H9 (cell line): ENCODE results near the gene MPZL3. TPM values are rescaled to one million over a fixed set of nuclear protein-coding genes. Genes with fewer than 3 reads are reported as not detected.

Experiments
- DNase-seq: peaks from one replicate; pipeline ENCODE4 v3.0.0-alpha.2; 2017
- H2AFZ ChIP-seq: one replicate; pipeline ENCODE4 v1.6.1; 2013; ENCODE audit warnings: mild to moderate bottlenecking, low read length, control low read depth, moderate library complexity
- H2AK5ac ChIP-seq: 2 replicates; pipeline ENCODE4 v1.6.1; 2013; ENCODE audit warnings: low read length, control low read depth, mixed read lengths; ENCODE audit not compliant: insufficient read length
- H2BK120ac ChIP-seq: one replicate; pipeline ENCODE4 v1.6.1; 2013; ENCODE audit warnings: low read depth, mild to moderate bottlenecking, low read length, control low read depth, inconsistent platforms; ENCODE audit not compliant: poor library complexity, severe bottlenecking
- H2BK12ac ChIP-seq: 2 replicates; pipeline ENCODE4 v1.6.1; 2013; ENCODE audit warnings: low read length, control low read depth, mixed read lengths, low read depth; ENCODE audit not compliant: insufficient read length
- H2BK15ac ChIP-seq: 2 replicates; pipeline ENCODE4 v1.6.1; 2013; ENCODE audit warnings: low read depth, low read length, control low read depth
- H2BK20ac ChIP-seq: one replicate; pipeline ENCODE4 v1.6.1; 2013; ENCODE audit warnings: low read depth, mild to moderate bottlenecking, low read length, control low read depth, inconsistent platforms; ENCODE audit not compliant: poor library complexity, severe bottlenecking
- H2BK5ac ChIP-seq: 2 replicates; pipeline ENCODE4 v1.6.1; 2013; ENCODE audit warnings: low read length, control low read depth, mixed read lengths; ENCODE audit not compliant: insufficient read length
- H3K14ac ChIP-seq: 2 replicates; pipeline ENCODE4 v1.6.1; 2013; ENCODE audit warnings: low read length, control low read depth; ENCODE audit not compliant: insufficient read depth
- H3K18ac ChIP-seq: 2 replicates; pipeline ENCODE4 v1.6.1; 2013; ENCODE audit warnings: low read depth, mild to moderate bottlenecking, mixed read lengths, low read length, control low read depth; ENCODE audit not compliant: insufficient read length
- H3K23ac ChIP-seq: 2 replicates; pipeline ENCODE4 v1.6.1; 2013; ENCODE audit warnings: low read length, control low read depth, mixed read lengths, low read depth; ENCODE audit not compliant: insufficient read length
- H3K23me2 ChIP-seq: 2 replicates; pipeline ENCODE4 v1.6.1; 2013; ENCODE audit warnings: low read depth, mild to moderate bottlenecking, mixed read lengths, low read length, control low read depth; ENCODE audit not compliant: insufficient read length, poor library complexity, severe bottlenecking
- H3K27ac ChIP-seq: 2 replicates; pipeline ENCODE4 v1.5.1; 2013; ENCODE audit warnings: low read length, control low read depth, mixed read lengths, low read depth; ENCODE audit not compliant: insufficient read length
- H3K27me3 ChIP-seq: 2 replicates; pipeline ENCODE4 v1.6.1; 2013; ENCODE audit warnings: low read length, control low read depth, inconsistent platforms; ENCODE audit not compliant: insufficient read depth
- H3K4ac ChIP-seq: 2 replicates; pipeline ENCODE4 v1.6.1; 2013; ENCODE audit warnings: low read depth, mild to moderate bottlenecking, control low read depth, inconsistent platforms, low read length, moderate library complexity
- H3K4me1 ChIP-seq: 2 replicates; pipeline ENCODE4 v1.6.1; 2013; ENCODE audit warnings: low read length, control low read depth, inconsistent platforms; ENCODE audit not compliant: insufficient read depth
- H3K4me2 ChIP-seq: 2 replicates; pipeline ENCODE4 v1.6.1; 2013; ENCODE audit warnings: low read length, control low read depth, mixed read lengths; ENCODE audit not compliant: insufficient read length, insufficient read depth
- H3K56ac ChIP-seq: 2 replicates; pipeline ENCODE4 v1.6.1; 2013; ENCODE audit warnings: low read depth, mild to moderate bottlenecking, mixed read lengths, low read length, control low read depth; ENCODE audit not compliant: insufficient read length
- H3K79me1 ChIP-seq: 2 replicates; pipeline ENCODE4 v1.6.1; 2013; ENCODE audit warnings: low read depth, mild to moderate bottlenecking, moderate library complexity, low read length, control low read depth, inconsistent platforms; ENCODE audit not compliant: insufficient read depth, poor library complexity, severe bottlenecking
- H3K79me2 ChIP-seq: 2 replicates; pipeline ENCODE4 v1.6.1; 2013; ENCODE audit warnings: low read length, control low read depth, inconsistent platforms; ENCODE audit not compliant: insufficient read depth
- H3K9ac ChIP-seq: 2 replicates; pipeline ENCODE4 v1.6.1; 2013; ENCODE audit warnings: low read length, control low read depth, mixed read lengths; ENCODE audit not compliant: insufficient read length; ENCODE audit errors: extremely low read depth
- H3K9me3 ChIP-seq: one replicate; pipeline ENCODE4 v1.6.1; 2013; ENCODE audit warnings: low read depth, low read length, inconsistent platforms; ENCODE audit not compliant: control insufficient read depth
- H3T11ph ChIP-seq: one replicate; pipeline ENCODE4 v1.6.1; 2013; ENCODE audit warnings: mild to moderate bottlenecking, low read length, control low read depth, inconsistent platforms
- H4K20me1 ChIP-seq: one replicate; pipeline ENCODE4 v1.6.1; 2013; ENCODE audit not compliant: control insufficient read depth, insufficient read length, insufficient read depth
- H4K5ac ChIP-seq: 2 replicates; pipeline ENCODE4 v1.6.1; 2013; ENCODE audit warnings: low read depth, mild to moderate bottlenecking, mixed read lengths, low read length, control low read depth; ENCODE audit not compliant: insufficient read length
- H4K8ac ChIP-seq: replicated peaks from 2 replicates; pipeline ENCODE4 v1.6.1; 2013; ENCODE audit warnings: low read length, control low read depth, mixed read lengths, low read depth; ENCODE audit not compliant: insufficient read length
- H4K91ac ChIP-seq: 2 replicates; pipeline ENCODE4 v1.6.1; 2013; ENCODE audit warnings: low read depth, mild to moderate bottlenecking, moderate library complexity, mixed read lengths, low read length, control low read depth; ENCODE audit not compliant: insufficient read length
- H3K27ac Mint-ChIP-seq, 3 experiments: 2 replicates in 2 of 3; 3 replicates in 1 of 3; pipeline ENCODE4 v1.8.0; 2020 to 2021; ENCODE audit warnings: mixed read lengths in 3 of 3, mild to moderate bottlenecking in 1 of 3, moderate library complexity in 1 of 3
- H3K27me3 Mint-ChIP-seq: 2 replicates; pipeline ENCODE4 v1.8.0; 2021; ENCODE audit warnings: low read depth, mild to moderate bottlenecking, moderate library complexity, mixed read lengths
- H3K36me3 Mint-ChIP-seq, 3 experiments: 2 replicates in 2 of 3; 3 replicates in 1 of 3; pipeline ENCODE4 v1.8.0; 2020 to 2021; ENCODE audit warnings: low read depth in 3 of 3, mixed read lengths in 3 of 3; ENCODE audit not compliant: insufficient read depth in 1 of 3
- H3K4me1 Mint-ChIP-seq, 2 experiments: 2 replicates each; pipeline ENCODE4 v1.8.0; 2020; ENCODE audit warnings: mixed read lengths in 2 of 2
- H3K4me3 Mint-ChIP-seq, 2 experiments: 2 replicates in 1 of 2; 3 replicates in 1 of 2; pipeline ENCODE4 v1.8.0; 2020 to 2021; ENCODE audit warnings: mild to moderate bottlenecking in 2 of 2, mixed read lengths in 2 of 2, moderate library complexity in 1 of 2
- H3K9me3 Mint-ChIP-seq, 2 experiments: 2 replicates in 1 of 2; 3 replicates in 1 of 2; pipeline ENCODE4 v1.8.0; 2020; ENCODE audit warnings: mild to moderate bottlenecking in 2 of 2, mixed read lengths in 2 of 2, moderate library complexity in 1 of 2
- CTCF ChIP-seq: fragments of 200-600 bp; sonication (generic); conservative IDR thresholded peaks from 3 replicates; pipeline ENCODE4 v1.8.0; 2021; ENCODE audit warnings: antibody characterized with exemption, mild to moderate bottlenecking
- WGBS: extraction: QIAGEN DNeasy Blood & Tissue Kit; methylation state at CpG from one replicate; pipeline ENCODE4 v1.1.7; 2013; ENCODE audit warnings: missing lambda C conversion rate, low lambda C conversion rate, mixed read lengths; ENCODE audit not compliant: insufficient read length; ENCODE audit errors: extremely low coverage; 5-methylcytosine and 5-hydroxymethylcytosine counted together
- total RNA-seq: library from RNA; stranded (reverse); gene quantifications from 2 replicates; pipeline ENCODE4 v1.2.1, GENCODE V29; 2021

The MPZL3 gene
- total RNA-seq, 1 experiment from 2014 or later: 2.6 TPM

- no peak overlapping the region for H3K23ac ChIP-seq
- TF ChIP-seq CTCF: no peak
- H3K18ac ChIP-seq: no peak overlapping the region
- no peak overlapping the region for H3T11ph ChIP-seq
- no peak overlapping the region for H2BK20ac ChIP-seq
- H3K27me3 ChIP-seq: no peaks in the 10 kb centered on the region
- H3K56ac ChIP-seq: no peak overlapping the region
- H4K8ac ChIP-seq: no peak overlapping the region
- no peaks in the 10 kb centered on the region for H4K20me1 ChIP-seq
- no peak overlapping the region for H3K14ac ChIP-seq
- no peak overlapping the region for H3K4ac ChIP-seq
- WGBS: no CpG with 5 or more reads among the region's 2 CpGs
- no peaks in the 10 kb centered on the region for H3K4me1 ChIP-seq
- H3K9ac ChIP-seq: no peak overlapping the region
- no peaks in the 10 kb centered on the region for H3K79me2 ChIP-seq
- H3K36me3 Mint-ChIP-seq: no peaks in the 10 kb centered on the region
- H3K9me3 Mint-ChIP-seq: no peaks in the 10 kb centered on the region
- no peak overlapping the region for H3K27ac Mint-ChIP-seq
- H3K23me2 ChIP-seq: no peaks in the 10 kb centered on the region
- H3K4me1 Mint-ChIP-seq: peaks cover 8 to 10% of the 10 kb centered on the region in 2 experiments
- no peak overlapping the region for H2AK5ac ChIP-seq
- no peak overlapping the region for H3K27ac ChIP-seq
- H2BK5ac ChIP-seq: no peak overlapping the region
- H2AFZ ChIP-seq: no peak overlapping the region
- H2BK120ac ChIP-seq: no peak overlapping the region
- DNase-seq: no peak
- no peak overlapping the region for H3K4me3 Mint-ChIP-seq
- H2BK15ac ChIP-seq: no peak overlapping the region
- no peak overlapping the region for H2BK12ac ChIP-seq
- no peak overlapping the region for H4K5ac ChIP-seq
- H3K4me2 ChIP-seq: no peak overlapping the region
- no peaks in the 10 kb centered on the region for H3K79me1 ChIP-seq
- H3K9me3 ChIP-seq: no peaks in the 10 kb centered on the region
- no peak overlapping the region for H4K91ac ChIP-seq
- peaks cover 6% of the 10 kb centered on the region for H3K27me3 Mint-ChIP-seq
Measured at GRCh38 chr11:118236170-118236569, 16.0 kb downstream of the MPZL3 start.
